NCI-H1417 (cell line): ENCODE measurements around the gene PGS1.

Source experiments
- DNase-seq, 3 experiments: peaks; one replicate each; lab custom pipeline; 2025; lab: John Stamatoyannopoulos, UW

Gene PGS1

GRCh38 chr17:78408476-78409050 lies 30.1 kb downstream of the PGS1 start:
- DNase-seq: peak in 2 of 3 experiments; percentile 34 to 58

- peak; percentile 75 to 94 (median 78) for DNase-seq
Measured at GRCh38 chr17:78409191-78409928, 30.9 kb downstream of the PGS1 start.

- no peak for DNase-seq
Measured at GRCh38 chr17:78411241-78411857, 32.9 kb downstream of the PGS1 start.

DNA sequence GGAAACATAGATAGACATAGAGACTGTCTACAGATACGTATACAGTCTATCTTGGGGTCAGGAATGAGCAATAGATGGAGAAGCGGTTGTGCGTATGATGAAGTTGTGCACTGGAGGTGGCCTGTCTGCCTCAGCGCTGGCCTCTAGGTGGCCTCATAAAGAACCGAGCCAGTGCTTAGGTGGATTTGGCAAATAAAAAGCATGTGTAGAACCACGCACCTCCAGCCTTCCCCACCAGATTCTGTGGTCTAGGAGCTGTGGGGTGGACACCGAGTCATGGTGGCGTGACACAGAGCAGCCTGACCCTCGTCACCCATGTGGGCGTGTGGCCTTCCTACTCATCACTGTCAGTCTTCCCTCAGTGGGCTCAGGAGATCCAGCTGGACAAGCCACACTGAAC lies 34.0 kb downstream of the PGS1 start:
- peak in 2 of 3 experiments; percentile 24 to 28 for DNase-seq

GRCh38 chr17:78414178-78415162 lies 36.0 kb downstream of the PGS1 start:
- no peak for DNase-seq

DNA sequence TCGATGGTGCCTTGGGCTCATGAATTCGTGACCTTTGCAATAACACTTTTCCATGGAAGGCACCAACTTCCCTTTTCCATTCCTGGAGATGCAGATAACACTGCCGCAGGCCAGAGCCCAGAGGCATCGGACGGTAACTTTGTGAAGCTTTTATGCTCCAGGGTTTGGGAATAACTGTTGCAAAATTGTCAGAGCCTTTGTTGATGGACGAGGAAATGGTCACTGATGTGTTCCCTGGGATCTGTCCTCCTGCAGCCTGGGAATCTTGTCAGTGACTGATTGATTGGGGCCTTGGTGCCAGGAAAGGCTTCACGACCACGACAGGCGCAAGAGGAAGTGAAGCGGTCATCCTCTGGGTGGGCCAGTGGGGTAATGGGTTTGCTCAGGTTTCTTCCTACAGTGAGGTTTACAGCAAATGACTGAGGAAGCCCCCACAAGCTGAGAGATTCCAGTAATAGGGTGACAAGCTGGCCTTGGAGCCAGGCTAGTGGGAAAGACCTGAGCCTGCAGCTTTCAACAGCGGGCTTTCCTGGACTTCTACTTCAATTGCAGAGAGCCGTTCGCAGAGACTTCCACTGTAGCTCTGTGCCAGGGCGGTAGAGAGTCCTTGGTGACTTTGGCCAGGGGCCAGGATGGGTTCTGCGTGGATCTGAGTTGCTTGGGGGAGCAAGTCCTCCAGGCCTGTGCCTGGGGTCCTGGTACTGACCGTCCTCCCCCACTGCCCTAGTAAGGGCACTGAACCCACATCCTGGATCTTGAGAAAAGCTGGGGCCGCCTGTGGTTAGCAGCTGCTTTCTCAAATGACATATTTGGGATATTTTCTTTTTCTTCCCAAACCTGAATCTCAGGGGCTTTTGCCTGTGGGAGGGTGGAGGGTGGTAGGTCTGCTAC lies 37.6 kb downstream of the PGS1 start:
- peak in 1 of 3 experiments; percentile 20 for DNase-seq

DNA sequence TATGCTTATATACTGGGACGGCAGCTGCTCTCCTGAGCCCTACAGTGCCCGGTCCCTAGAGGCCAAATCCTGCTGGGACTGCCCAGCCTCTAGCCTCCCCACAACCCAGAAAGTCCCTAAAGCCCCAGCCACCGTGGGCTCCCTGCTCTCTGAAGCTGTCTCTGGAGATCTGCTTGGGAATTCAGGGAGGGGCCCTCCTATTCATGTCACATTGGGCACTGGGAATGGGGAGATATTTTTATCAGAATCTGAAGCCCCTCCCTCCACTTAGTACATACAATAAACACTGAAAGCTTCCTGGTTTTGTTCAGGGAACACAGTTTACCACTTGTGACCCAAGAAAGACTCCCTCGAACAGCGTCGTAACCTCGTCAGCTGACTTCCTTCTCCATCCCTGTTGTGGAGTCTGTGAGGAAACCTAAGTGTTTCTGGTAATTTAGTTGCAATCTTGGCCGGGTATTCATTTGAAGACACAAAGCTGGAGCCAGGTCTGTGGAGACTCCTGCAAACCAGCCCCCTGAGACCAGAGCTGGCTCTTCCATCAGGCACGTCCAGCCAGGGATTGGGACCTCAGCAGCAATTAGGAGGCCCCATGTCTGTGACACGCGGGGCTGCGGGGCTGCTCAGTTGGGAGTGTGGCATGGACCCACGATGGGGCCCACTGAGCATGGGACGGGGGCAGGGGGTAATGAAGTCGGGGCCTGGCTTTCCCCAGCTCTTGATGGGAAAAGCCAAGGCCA lies 38.5 kb downstream of the PGS1 start:
- peak in 1 of 3 experiments; percentile 64 for DNase-seq

GRCh38 chr17:78417531-78417909 lies 39.1 kb downstream of the PGS1 start:
- no peak for DNase-seq

DNA sequence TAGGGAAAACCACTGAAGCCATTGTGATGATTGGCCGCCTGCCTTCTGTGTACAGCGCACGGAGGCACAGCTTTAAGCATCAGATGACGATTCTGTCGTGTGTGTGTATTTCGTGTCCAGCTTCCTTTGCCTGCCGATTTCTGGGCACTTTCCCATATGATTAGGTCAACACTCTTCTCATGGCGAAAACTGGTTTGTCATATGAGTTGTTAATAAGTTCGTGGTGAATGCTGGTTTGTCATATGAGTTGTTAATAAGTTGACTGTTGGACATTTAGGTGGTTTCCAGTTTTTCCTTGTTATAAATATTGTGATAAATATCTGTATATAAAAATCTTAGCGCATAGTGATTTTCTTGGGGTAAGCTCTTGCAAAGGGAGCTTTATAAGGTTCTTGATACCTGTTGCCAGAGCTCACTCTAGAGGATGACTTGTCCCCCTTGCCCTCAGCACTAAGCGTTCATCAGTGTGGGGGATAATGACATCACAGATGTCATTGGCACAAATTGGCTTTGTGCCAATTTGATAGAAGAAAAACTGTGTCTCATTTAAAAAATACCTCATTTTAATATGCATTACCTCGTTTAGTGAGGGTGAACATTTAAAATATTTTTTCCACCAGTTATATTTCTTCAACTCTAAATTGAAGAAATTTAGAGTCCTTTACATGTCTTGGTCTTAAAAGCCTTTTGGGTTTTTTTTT lies 40.0 kb downstream of the PGS1 start:
- DNase-seq: peak in 1 of 3 experiments; percentile 11

GRCh38 chr17:78419970-78420815 lies 41.7 kb downstream of the PGS1 start:
- DNase-seq: no peak

- DNase-seq: no peak
Measured at GRCh38 chr17:78421084-78421533, 42.7 kb downstream of the PGS1 start.

DNA sequence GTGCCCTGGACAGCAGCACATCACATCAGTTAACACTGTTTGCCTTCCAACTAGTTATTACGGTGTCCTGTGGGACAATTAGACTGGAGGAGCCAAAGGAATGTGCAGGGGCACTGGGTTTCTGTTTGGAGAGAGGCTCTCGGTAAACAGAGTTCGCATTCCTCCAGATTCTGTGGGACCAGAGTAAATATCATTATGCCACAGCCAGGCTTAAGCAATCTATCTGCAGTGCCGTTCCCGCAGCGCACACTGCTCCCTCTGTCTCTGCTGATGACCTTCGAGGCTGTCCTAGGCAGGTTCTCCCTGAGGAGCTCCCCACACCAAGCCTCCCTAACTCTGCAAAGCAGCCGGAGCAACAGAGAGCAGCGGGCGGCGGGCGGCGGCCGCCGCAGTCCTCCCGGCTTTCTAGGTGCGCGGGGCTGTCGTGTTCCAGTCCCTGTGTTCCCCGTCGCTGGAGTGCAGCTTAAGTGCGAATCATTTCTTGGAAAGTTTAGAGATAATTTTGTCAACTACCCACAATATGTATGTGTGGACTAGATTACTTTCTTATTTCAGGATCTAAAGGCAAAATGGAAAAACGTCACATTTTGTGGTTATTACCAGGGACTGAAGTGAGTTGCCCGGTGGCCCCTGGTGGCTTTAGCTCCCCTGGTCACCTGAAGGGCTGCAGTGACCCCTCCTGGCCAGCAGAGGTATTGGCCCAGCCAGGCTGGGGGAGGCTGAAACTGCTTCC lies 43.3 kb downstream of the PGS1 start:
- DNase-seq: peak; percentile 37 to 75 (median 71)

DNA sequence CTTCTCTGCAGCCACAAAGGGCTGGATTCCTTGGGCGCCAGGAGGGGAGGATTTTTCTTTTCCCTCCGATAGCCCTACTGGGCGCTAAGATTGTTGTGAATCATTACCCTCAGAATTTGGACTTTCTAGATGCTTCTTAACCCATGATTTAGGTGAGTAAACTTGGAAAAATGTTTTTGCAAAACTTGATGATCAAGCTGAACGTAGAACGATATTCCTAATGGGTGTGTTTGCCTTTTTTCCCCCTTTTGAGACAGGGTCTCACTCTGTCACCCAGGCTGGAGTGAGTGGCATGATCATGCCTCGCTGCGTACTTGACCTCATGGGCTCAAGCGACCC lies 43.8 kb downstream of the PGS1 start:
- no peak for DNase-seq

DNA sequence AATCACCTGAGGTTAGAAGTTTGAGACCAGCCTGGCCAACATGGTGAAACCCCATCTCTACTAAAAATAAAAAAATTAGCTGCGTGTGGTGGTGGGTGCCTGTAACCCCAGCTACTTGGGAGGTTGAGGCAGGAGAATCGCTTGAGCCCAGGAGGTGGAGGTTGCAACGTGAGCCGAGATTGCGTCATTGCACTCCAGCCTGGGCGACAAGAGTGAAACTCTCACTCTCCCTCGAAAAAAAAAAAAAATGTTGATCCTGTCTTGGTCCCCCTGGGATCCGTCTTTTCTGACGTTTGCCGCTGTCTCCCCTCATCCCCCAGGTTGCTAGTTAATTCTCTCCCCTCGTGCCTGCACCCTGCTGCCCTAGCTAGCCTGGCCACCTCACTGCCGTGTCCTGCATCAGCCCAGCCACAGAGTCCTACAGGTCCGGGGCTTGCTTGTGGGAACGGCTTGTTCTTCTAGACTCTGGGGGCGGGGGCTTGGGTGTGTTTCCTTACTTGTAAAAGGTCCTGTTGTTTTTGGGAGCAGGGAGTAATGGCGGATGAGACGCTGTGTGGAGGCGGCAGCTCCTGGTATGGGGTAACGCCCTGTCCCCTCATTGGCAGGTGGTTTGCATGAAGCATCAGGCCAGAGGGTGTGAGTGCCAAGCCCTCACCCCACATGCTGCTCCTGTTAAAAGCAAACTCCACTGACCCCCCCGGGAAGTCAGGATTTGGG lies 44.6 kb downstream of the PGS1 start:
- DNase-seq: no peak

- peak in 1 of 3 experiments; percentile 53 for DNase-seq
Measured at GRCh38 chr17:78423961-78424675, 45.7 kb downstream of the PGS1 start.

DNA sequence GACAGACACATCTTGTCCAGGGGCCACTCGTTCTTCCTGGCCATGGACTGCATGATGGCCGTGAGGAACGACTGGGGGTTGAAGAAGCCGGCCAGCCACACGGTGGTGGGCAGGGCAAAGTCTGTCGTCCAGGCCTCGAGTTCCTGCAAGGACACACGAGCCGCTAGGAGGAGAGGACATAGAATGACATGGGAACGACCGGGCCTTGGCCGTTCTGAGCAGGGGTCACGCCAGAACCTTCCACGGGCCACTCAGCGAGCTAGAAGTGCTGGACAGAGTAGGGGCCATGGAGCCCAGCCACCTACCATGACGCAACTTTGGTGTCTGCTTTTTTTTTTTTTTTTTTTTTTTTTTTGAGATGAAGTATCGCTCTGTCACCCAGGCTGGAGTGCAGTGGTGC lies 47.0 kb downstream of the PGS1 start:
- DNase-seq: no peak
